BE2C (cell line): ENCODE results near the gene PRDX1. TPM values are rescaled to one million over a fixed set of nuclear protein-coding genes. Genes with fewer than 3 reads are reported as not detected.

Experiments
- DNase-seq: peaks from one replicate; pipeline ENCODE4 v3.0.0-alpha.2; 2020
- H3K27me3 ChIP-seq: fragments of 250-450 bp; sonication (Bioruptor Pico); 2 replicates; pipeline ENCODE4 v1.5.1; 2020; ENCODE audit warnings: mild to moderate bottlenecking
- H3K36me3 ChIP-seq: fragments of 250-450 bp; sonication (Bioruptor Pico); 2 replicates; pipeline ENCODE4 v1.5.1; 2020; ENCODE audit warnings: mild to moderate bottlenecking
- H3K4me1 ChIP-seq: fragments of 250-450 bp; sonication (Bioruptor Pico); 2 replicates; pipeline ENCODE4 v1.5.1; 2020
- H3K4me3 ChIP-seq: 2 replicates; pipeline ENCODE4 v1.5.1; 2011; ENCODE audit warnings: low read depth, low read length
- H3K9me3 ChIP-seq: fragments of 250-450 bp; sonication (Bioruptor Pico); 2 replicates; pipeline ENCODE4 v1.5.1; 2020
- polyA plus RNA-seq: library from polyadenylated mRNA; unstranded; fragments of >200 nt; gene quantifications from one replicate; pipeline ENCODE4 v1.2.1, GENCODE V29; 2012; ENCODE audit warnings: low read depth, missing spikeins; ENCODE audit not compliant: insufficient read length, insufficient read depth
- TF ChIP-seq, protein P1 (sequence below): IDR thresholded peaks from 2 replicates; pipeline ENCODE4 v1.5.1; 2012; ENCODE audit warnings: mild to moderate bottlenecking, low read depth, low read length

Gene PRDX1
- polyA plus RNA-seq: 149 TPM

DNA sequence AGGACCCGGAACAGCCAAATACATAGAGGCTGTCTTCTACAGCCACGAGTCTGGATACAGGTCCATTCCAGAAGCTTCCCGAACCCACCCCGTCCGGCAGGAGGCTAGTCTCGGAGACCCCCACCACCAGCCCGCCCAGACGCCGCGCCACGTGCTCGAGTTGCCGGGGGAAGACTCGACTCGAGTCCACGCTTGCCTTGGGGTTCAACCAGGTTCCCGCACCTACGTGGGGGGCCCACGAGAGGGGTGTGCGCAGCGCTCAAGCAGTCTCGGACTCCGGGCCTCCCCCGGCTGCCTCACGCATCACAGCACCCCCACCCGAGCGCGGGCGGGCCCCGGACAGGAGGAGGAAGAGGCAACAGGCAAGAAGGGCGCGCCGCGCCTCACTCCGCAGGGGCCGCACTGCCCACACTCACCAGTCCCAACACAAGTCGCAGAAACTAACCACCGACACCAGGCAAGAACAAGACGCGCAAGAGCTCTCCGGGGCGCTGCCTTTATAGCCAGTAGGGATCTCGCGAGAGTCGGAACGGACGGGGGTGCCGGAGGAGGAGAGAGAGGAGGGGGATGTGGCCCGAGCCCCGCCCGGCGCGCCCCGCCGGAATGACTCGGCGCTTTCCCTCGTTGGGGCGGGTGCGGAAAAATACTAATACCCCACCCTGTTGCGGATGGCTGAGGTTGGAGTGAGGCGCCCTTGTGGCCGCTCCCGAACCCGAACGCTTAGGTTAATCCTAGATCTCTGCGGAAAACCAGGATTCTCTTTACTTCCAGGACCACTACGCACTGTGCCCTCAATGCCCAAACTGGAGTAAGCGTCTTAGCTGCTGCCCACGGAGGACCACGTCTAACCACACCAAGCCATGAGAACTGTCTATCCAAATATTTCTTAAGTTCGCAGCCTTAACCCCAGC lies at the start of gene PRDX1:
Gene PRDX1 (minus strand): TSS at position 472 of the 911 bp plus-strand sequence. CDS start 2,841 bp downstream, outside the sequence.
- TF ChIP-seq, protein P1, sequence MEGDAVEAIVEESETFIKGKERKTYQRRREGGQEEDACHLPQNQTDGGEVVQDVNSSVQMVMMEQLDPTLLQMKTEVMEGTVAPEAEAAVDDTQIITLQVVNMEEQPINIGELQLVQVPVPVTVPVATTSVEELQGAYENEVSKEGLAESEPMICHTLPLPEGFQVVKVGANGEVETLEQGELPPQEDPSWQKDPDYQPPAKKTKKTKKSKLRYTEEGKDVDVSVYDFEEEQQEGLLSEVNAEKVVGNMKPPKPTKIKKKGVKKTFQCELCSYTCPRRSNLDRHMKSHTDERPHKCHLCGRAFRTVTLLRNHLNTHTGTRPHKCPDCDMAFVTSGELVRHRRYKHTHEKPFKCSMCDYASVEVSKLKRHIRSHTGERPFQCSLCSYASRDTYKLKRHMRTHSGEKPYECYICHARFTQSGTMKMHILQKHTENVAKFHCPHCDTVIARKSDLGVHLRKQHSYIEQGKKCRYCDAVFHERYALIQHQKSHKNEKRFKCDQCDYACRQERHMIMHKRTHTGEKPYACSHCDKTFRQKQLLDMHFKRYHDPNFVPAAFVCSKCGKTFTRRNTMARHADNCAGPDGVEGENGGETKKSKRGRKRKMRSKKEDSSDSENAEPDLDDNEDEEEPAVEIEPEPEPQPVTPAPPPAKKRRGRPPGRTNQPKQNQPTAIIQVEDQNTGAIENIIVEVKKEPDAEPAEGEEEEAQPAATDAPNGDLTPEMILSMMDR: no peak; the same call in 1 of the 2 replicates
- H3K36me3 ChIP-seq: peaks cover 15% of the 10 kb centered on the region
- H3K4me1 ChIP-seq: no peaks in the 10 kb centered on the region

DNA sequence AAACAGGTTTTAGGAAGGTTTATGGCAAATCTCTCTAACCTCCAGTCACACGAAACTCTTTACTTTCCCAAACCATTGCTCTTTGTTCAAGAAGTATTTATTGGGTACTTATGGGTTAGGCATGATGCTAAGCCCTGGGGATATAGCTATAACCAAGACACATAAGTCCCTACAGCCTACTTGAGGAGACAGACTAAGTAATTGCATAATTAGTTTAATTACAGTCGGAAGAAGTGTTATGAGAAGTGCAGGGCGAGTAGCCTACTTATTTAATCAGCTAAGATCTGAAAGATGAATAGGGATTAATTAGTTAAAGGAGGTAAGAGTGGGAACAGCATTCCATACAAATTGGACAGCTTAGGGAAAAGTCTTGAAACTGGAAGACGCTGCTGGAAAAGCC lies 48.9 kb upstream of the PRDX1 start:
- Histone ChIP-seq H3K9me3 (no peaks in the 10 kb centered on the region), H3K36me3 (peaks cover 26% of the 10 kb centered on the region), H3K27me3 (no peaks in the 10 kb centered on the region), H3K4me1 (no peaks in the 10 kb centered on the region), H3K4me3 (no peak overlapping the region)
- TF ChIP-seq, protein P1: no peak
- DNase-seq: no peak

More for the DNA sequence above, at the start of gene PRDX1:
- peak; percentile 92 for DNase-seq
- H3K9me3 ChIP-seq: no peaks in the 10 kb centered on the region
- peak within 1 kb of the TSS; percentile 85 for H3K4me3 ChIP-seq
- no peaks in the 10 kb centered on the region for H3K27me3 ChIP-seq

DNA sequence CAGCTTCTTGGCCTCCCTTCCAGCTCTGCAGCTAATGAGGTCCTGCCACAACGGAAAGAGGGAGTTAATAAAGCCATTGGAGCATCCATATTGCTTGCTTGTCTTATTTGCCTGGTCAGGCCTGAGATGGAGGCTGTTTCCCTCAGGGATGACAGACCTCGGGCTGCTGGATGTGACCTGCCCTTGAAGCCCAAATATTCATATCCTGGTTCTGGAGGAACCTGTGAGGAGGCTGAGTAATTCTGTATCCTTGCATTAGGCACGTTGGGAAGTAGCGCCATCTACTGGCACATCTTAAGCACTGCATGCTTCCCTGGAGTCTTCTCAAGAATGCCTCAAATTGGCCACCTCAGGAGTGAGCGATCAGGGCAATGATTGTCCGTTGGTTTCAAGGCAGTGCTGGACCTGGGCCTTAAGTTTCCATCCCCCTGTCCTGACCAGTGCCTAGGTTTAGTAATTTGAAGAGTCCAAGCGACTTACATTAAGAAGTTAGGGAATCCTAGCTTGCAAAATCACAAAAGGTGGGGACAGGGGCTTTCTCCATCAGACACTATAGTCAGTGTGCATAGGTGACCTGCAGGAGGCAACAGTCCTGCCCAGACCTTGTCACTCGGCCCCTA lies 48.4 kb upstream of the PRDX1 start:
- Histone ChIP-seq H3K9me3 (no peaks in the 10 kb centered on the region), H3K4me1 (no peaks in the 10 kb centered on the region), H3K27me3 (no peaks in the 10 kb centered on the region), H3K36me3 (peaks cover 26% of the 10 kb centered on the region), H3K4me3 (no peak overlapping the region)
- TF ChIP-seq, protein P1: peak; percentile 92
- peak; percentile 39 for DNase-seq

DNA sequence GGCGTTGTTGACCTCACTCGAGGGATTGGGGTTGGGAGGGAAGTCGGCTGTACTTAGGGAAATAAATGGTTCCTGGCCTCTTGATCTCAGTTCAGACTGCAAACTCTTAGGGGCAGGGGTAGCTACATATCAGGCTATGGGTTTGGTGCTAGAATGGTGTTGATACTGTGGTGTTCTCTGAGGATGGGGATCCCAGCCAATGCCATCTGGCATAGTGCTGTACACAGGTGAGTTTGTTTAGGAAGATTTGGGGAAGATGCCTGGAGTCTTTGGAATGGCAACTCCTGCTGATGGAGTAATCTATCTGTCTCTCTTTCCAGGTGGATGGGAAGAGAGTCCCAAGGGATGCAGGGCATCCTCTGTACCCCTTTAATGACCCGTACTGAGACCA lies 47.9 kb upstream of the PRDX1 start:
- H3K4me3 ChIP-seq: no peak overlapping the region
- H3K4me1 ChIP-seq: no peaks in the 10 kb centered on the region
- no peaks in the 10 kb centered on the region for H3K9me3 ChIP-seq
- H3K27me3 ChIP-seq: no peaks in the 10 kb centered on the region
- TF ChIP-seq, protein P1: no peak
- peaks cover 26% of the 10 kb centered on the region for H3K36me3 ChIP-seq
- DNase-seq: no peak

DNA sequence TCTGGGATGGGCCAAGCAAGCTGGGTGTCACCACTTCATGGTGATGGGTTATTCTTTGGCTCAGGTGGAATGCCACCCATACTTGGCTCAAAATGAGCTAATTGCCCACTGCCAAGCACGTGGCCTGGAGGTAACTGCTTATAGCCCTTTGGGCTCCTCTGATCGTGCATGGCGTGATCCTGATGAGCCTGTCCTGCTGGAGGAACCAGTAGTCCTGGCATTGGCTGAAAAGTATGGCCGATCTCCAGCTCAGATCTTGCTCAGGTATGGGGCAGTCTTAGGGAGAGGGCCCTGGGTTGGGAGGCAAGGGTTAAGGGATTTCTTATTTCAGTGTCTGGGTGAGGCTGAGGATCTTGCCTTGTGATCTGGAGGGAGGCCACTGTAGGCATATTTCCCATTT lies 46.7 kb upstream of the PRDX1 start:
- Histone ChIP-seq H3K36me3 (peaks cover 26% of the 10 kb centered on the region), H3K9me3 (no peaks in the 10 kb centered on the region), H3K4me3 (no peak overlapping the region), H3K4me1 (no peaks in the 10 kb centered on the region), H3K27me3 (no peaks in the 10 kb centered on the region)
- DNase-seq: no peak
- TF ChIP-seq, protein P1: no peak
